H54 (cell line): ENCODE results near the gene ATXN7L1.

Source experiments
- DNase-seq: peaks from one replicate; pipeline ENCODE4 v3.0.0; 2011; ENCODE audit warnings: low spot score, mixed read lengths; ENCODE audit not compliant: insufficient read length
- FAIRE-seq: peaks from 3 replicates; lab custom pipeline; 2011; peaks lifted over from hg19 to GRCh38; lab: Jason Lieb, UNC
- POLR2A ChIP-seq: IDR thresholded peaks from 2 replicates; pipeline ENCODE4 v1.6.1; 2011; ENCODE audit warnings: low read depth, mild to moderate bottlenecking, low read length

ATXN7L1 gene

DNA sequence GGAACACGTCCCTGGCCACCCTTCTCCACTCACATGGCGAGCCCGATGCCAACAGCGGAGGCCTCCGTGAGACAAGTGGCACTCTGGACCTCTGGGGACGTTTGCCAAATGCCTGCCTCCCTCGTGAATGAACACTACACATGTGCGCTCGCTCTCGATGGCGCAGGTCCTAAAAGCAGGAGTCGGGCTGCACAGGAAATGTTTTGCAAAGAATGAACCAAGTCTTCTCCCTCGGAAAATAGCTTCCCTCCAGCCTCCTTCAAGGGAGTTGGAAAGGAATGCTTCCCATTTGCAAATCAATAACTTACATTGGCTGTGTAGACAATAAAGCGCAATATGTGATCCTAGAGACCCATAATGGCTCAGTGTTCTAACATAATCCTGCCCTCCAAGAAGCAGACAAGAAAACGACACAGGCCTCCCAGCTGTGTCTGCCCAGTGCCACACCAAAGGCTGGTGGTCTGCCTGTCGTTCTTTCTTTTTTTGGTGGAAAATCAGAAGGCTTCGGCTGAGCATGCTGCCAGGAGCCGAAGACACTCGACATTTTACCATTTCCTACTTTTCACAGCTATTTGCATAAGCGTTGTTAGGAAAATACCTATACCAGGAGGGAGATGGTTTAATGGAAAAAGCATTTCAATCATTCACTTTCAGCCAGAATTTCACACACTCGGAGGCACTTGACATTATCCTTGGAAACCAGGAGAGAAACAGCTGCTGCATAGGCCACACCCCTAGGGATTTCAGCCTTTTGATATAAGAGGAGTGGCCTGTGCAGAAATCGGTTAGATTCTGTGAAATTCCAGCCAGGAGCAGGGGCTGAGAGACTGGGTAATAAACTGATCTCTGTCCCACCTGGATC, 38.4 kb downstream of the ATXN7L1 start:
- no peak for TF ChIP-seq POLR2A
- DNase-seq = no peak
- no peak for FAIRE-seq

DNA sequence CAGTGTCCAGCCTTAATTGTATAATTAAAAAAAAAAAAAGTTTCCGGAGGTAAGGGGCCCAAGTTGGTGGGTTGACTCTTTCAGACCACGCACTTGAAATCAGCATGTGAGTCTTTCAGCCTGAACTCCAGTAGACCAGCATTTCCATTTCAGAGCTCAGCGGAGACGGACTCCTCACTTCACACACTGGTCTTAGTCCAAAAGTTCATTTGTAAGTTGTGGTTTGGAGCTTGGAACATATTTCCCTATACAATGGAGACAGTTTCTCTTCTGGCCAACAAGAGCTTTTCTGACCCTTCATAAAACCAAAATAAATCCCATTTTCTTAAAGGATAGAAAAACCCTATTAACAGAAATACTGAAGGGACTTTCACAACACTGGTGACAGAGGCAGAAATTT, 41.0 kb downstream of the ATXN7L1 start:
- no peak for TF ChIP-seq POLR2A
- FAIRE-seq (no peak), DNase-seq (no peak)

DNA sequence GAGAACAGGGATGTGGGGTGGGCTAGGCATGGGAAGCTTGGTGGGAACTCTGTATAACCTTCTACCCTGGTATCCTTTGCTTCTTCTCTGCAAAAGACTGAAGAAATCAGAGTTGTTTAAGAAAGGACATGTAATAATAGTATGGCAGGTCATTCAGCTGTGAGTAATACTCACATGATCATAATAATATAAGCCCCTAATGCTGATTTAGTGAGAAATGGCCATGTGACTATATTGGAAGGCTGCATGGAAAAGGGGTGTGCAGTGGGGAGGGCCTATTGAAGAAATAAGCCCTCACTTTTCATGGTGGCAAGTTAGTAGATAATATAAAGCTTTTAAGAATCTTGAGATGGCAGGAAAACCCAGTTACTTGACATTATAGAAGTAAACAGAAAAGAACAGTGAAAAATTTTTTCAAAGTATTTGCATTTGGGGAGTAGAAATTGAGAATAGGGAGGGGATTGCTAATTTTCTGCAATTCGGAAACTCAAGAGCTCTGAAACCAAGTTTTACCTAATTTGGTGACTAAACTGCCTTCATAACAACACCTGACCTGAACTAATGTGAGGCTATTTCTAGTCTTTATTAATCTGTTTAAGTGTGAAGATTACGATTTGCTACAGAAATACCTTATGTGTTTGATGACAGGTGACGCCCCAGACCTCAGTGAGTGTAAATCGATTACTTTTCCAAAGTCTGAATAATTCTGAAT, 44.4 kb downstream of the ATXN7L1 start:
- no peak for FAIRE-seq
- no peak for TF ChIP-seq POLR2A
- DNase-seq = no peak

- TF ChIP-seq POLR2A = no peak
- DNase-seq (no peak), FAIRE-seq (no peak)
Observed at GRCh38 chr7:105831302-105831620, 45.1 kb downstream of the ATXN7L1 start.

GRCh38 chr7:105830405-105831301, 45.7 kb downstream of the ATXN7L1 start:
- FAIRE-seq (peak; percentile 84), DNase-seq (peak; percentile 78)
- TF ChIP-seq POLR2A = no peak

DNA sequence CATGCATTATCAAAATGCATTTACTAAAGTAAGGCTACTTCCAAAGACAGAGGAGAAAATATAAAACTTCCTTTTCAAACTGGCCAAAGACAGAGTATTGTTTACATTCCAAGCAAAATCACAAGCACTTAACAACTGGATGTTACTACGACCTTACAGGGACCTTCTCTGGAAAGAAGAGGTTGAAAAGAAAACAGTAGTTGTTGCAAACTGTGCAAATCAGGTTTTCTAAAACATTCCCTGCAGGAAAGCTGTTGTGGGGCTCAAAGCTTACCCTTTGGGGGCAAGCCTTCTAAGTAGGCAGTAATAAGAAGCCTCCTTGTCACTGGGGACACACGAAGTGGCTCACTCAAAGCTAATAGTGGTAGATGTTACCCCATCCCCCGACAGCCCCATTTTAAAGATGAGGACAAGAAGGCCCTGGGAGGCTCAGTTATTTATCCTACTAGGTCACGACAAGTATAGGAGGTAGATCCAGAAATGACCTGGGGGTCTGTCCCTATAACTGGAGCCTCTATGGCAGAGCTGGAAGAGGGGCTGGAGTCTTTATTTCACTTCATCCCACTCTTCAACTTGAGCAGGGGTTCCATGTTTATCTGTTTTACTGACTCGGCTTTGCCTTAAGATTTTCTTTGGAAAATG, 46.6 kb downstream of the ATXN7L1 start:
- TF ChIP-seq POLR2A = no peak
- DNase-seq (no peak), FAIRE-seq (no peak)

GRCh38 chr7:105828141-105828540, 48.3 kb downstream of the ATXN7L1 start:
- FAIRE-seq = no peak
- no peak for TF ChIP-seq POLR2A

DNA sequence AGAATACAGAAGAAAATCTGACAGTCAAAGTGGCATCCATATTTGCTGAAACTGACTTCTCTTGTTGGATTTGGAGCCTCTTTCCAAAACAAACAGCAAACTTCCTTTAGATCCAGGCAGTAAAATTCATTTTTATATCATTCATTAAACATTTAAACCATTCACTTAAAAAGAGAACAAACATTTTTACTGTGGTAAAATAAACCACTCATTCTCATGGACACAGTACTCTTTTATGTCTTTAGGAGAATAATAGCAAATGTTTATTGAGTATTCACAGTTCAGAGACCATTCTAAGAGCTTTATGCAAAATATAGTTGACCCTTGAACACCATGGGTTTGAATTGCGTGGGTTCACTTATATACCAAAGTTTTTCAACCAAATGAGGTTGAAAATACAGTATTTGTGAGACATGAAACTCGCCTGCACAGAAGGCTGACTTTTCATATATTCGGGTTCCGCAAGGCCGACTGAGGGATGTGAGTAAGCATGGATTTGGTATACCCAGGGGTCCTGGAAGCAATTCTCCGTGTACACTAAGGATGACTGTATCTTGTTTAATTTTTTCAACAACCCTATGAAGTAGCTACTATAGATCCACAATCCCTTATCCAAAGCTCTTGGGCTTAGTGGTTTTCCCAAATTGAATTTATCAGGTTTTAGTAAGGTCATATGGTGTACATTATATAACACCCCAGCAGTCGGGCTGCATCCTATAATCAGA, 49.1 kb downstream of the ATXN7L1 start:
- no peak for TF ChIP-seq POLR2A

More at GRCh38 chr7:105828141-105828540, 48.3 kb downstream of the ATXN7L1 start:
- DNase-seq = no peak

DNA sequence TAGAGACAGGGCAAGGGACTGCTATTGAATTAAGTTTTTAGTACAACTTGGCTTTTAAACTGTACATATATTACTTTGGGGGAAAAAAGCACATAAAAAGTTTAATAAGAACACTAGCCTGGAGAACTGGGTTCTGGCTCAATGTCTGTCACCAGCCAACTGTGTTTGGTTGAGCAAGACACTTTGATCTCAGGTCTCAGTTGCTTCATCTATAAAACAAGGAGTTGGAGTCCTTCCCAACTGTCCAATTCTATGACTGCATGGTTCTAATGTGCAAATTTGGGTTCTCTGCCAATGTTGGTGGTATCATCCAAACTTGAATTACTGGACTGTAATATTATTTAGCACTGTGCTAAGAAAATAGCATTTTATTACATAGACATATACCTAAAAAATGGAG, 50.3 kb downstream of the ATXN7L1 start:
- no peak for TF ChIP-seq POLR2A

More for the DNA sequence above, 49.1 kb downstream of the ATXN7L1 start:
- no peak for DNase-seq
- no peak for FAIRE-seq

DNA sequence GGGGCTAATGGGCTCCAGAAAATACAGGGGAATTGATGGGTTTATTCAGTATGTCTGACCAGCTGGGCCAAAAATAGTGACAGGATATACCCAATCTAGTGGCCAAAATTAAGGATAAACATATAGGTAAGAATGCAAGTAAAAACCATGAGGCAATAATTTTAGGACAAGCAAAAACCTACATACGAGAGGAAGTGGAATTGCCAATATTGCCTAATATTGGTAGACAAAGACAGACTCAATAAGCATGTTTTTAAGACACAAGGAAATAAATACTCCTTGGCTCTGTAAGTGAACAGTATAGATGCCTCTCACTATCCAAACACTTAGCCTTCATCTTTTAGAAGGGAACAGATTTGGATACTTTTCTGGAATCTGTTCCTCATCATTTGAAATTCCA, 51.0 kb downstream of the ATXN7L1 start:
- DNase-seq = no peak
- FAIRE-seq = no peak
- no peak for TF ChIP-seq POLR2A

More for the DNA sequence above, 50.3 kb downstream of the ATXN7L1 start:
- DNase-seq = no peak
- FAIRE-seq = no peak

- no peak for TF ChIP-seq POLR2A
- FAIRE-seq (no peak), DNase-seq (no peak)
Observed at GRCh38 chr7:105822806-105823205, 53.6 kb downstream of the ATXN7L1 start.

- no peak for TF ChIP-seq POLR2A
- DNase-seq (no peak), FAIRE-seq (no peak)
Observed at GRCh38 chr7:105821527-105821926, 54.9 kb downstream of the ATXN7L1 start.
